IMR-90 (cell line): ENCODE data around the gene IL16. TPM values are rescaled to one million over a fixed set of nuclear protein-coding genes. Genes with fewer than 3 reads are reported as not detected.

Source experiments
- ATAC-seq: fragments of 200-7000 bp; cut with Tn5 transposase; 2 replicates; pipeline ENCODE4 v1.9.1; 2020; ENCODE audit warnings: low read depth, mild to moderate bottlenecking, moderate library complexity
- BruUV-seq: library from RNA; stranded (reverse); fragments of 400-500 nt; replicated peaks from 2 replicates; lab custom pipeline; 2021; lab: Mats Ljungman, UMichigan
- CTCF ChIA-PET: fragments of 300-600 bp; formaldehyde crosslinking; extraction: SDS; loops from one replicate; lab custom pipeline; 2021; ENCODE audit warnings: antibody characterized with exemption; lab: Yijun Ruan, JAX
- POLR2A ChIA-PET: fragments of 300-600 bp; sonication (Branson Sonifier 250); formaldehyde crosslinking; loops from one replicate; lab custom pipeline; 2022; ENCODE audit warnings: antibody characterized with exemption; ENCODE audit not compliant: unreplicated experiment; lab: Charles Lee
- DNase-seq: peaks from one replicate; pipeline ENCODE4 v3.0.0; 2013
- H2AFZ ChIP-seq: replicated peaks from 2 replicates; pipeline ENCODE3; 2013; ENCODE audit warnings: low read length, mild to moderate bottlenecking; ENCODE audit not compliant: poor library complexity
- H2AK5ac ChIP-seq: 2 replicates; pipeline ENCODE4 v1.6.1; 2013; ENCODE audit warnings: low read depth, low read length, inconsistent platforms
- H2AK9ac ChIP-seq: replicated peaks from 2 replicates; pipeline ENCODE3; 2013; ENCODE audit warnings: mild to moderate bottlenecking, low read depth, low read length, moderate library complexity; ENCODE audit not compliant: poor library complexity
- H2BK120ac ChIP-seq: 2 replicates; pipeline ENCODE4 v1.6.1; 2013; ENCODE audit warnings: low read depth, low read length, inconsistent platforms
- H2BK15ac ChIP-seq: 3 replicates; pipeline ENCODE4 v1.6.1; 2013; ENCODE audit warnings: low read depth, low read length, inconsistent platforms
- H2BK20ac ChIP-seq: 2 replicates; pipeline ENCODE4 v1.6.1; 2013; ENCODE audit warnings: low read depth, mild to moderate bottlenecking, inconsistent platforms, low read length, moderate library complexity
- H2BK5ac ChIP-seq: 2 replicates; pipeline ENCODE4 v1.6.1; 2013; ENCODE audit warnings: mild to moderate bottlenecking, low read depth, low read length, inconsistent platforms; ENCODE audit not compliant: poor library complexity, severe bottlenecking
- H3K14ac ChIP-seq: replicated peaks from 2 replicates; pipeline ENCODE4 v1.6.1; 2013; ENCODE audit warnings: low read depth, low read length, inconsistent platforms
- H3K18ac ChIP-seq: 2 replicates; pipeline ENCODE4 v1.6.1; 2013; ENCODE audit warnings: low read depth, low read length, control low read depth
- H3K23ac ChIP-seq: 2 replicates; pipeline ENCODE4 v1.6.1; 2013; ENCODE audit warnings: low read depth, low read length, inconsistent platforms
- H3K27ac ChIP-seq: 2 replicates; pipeline ENCODE4 v1.5.1; 2013; ENCODE audit warnings: mild to moderate bottlenecking, control low read depth, low read length; ENCODE audit not compliant: insufficient read depth
- H3K27me3 ChIP-seq: 2 replicates; pipeline ENCODE4 v1.6.1; 2013; ENCODE audit warnings: low read length; ENCODE audit not compliant: control insufficient read depth, insufficient read depth
- H3K36me3 ChIP-seq: 2 replicates; pipeline ENCODE4 v1.6.1; 2013; ENCODE audit warnings: low read length, mixed read lengths; ENCODE audit not compliant: control insufficient read depth, insufficient read depth
- H3K4ac ChIP-seq: 2 replicates; pipeline ENCODE4 v1.6.1; 2013; ENCODE audit warnings: low read depth, low read length, inconsistent platforms
- H3K4me1 ChIP-seq: 2 replicates; pipeline ENCODE4 v1.6.1; 2013; ENCODE audit warnings: low read length, mixed read lengths; ENCODE audit not compliant: control insufficient read depth, insufficient read depth
- H3K4me2 ChIP-seq: 2 replicates; pipeline ENCODE4 v1.6.1; 2013; ENCODE audit warnings: low read depth, mild to moderate bottlenecking, control low read depth, low read length, moderate library complexity
- H3K4me3 ChIP-seq: 2 replicates; pipeline ENCODE4 v1.5.1; 2013; ENCODE audit warnings: low read depth, mild to moderate bottlenecking, control low read depth, low read length, moderate library complexity; ENCODE audit not compliant: insufficient read depth
- H3K56ac ChIP-seq: 2 replicates; pipeline ENCODE4 v1.6.1; 2013; ENCODE audit warnings: low read length, inconsistent platforms; ENCODE audit not compliant: insufficient read depth; ENCODE audit errors: extremely low read depth
- H3K79me1 ChIP-seq, 2 experiments: 2 replicates each; pipeline ENCODE4 v1.6.1; 2013; ENCODE audit warnings: low read length in 2 of 2, inconsistent platforms in 1 of 2, low read depth in 1 of 2
- H3K9ac ChIP-seq: 2 replicates; pipeline ENCODE4 v1.6.1; 2013; ENCODE audit warnings: low read depth, low read length, control low read depth
- H3K9me1 ChIP-seq: 2 replicates; pipeline ENCODE4 v1.6.1; 2013; ENCODE audit warnings: low read length, inconsistent platforms; ENCODE audit not compliant: insufficient read depth
- H3K9me3 ChIP-seq: 2 replicates; pipeline ENCODE4 v1.6.1; 2013; ENCODE audit warnings: low read length; ENCODE audit not compliant: control insufficient read depth, insufficient read depth
- H4K20me1 ChIP-seq: 2 replicates; pipeline ENCODE4 v1.6.1; 2013; ENCODE audit warnings: low read length, inconsistent platforms; ENCODE audit not compliant: insufficient read depth
- H4K5ac ChIP-seq: 2 replicates; pipeline ENCODE4 v1.6.1; 2013; ENCODE audit warnings: mild to moderate bottlenecking, low read depth, low read length, control low read depth
- H4K8ac ChIP-seq, 2 experiments: 2 replicates each; pipeline ENCODE4 v1.6.1; 2013; ENCODE audit warnings: low read depth in 2 of 2, low read length in 2 of 2, control low read depth in 1 of 2, inconsistent platforms in 1 of 2
- H4K91ac ChIP-seq: 2 replicates; pipeline ENCODE4 v1.6.1; 2013; ENCODE audit warnings: low read depth, low read length, inconsistent platforms; ENCODE audit not compliant: insufficient read depth
- CEBPB ChIP-seq: IDR thresholded peaks from 2 replicates; pipeline ENCODE4 v1.6.1; 2012; ENCODE audit warnings: low read depth, low read length, improper control_type of control experiment
- SMC3 ChIP-seq: fragments of 150-350 bp; IDR thresholded peaks from 2 replicates; pipeline ENCODE4 v1.6.1; 2016; ENCODE audit warnings: low read depth, mild to moderate bottlenecking, antibody characterized with exemption, low read length, moderate library complexity
- USF2 ChIP-seq: fragments of 150-350 bp; IDR thresholded peaks from 2 replicates; pipeline ENCODE4 v1.6.1; 2017; ENCODE audit warnings: mild to moderate bottlenecking, antibody characterized with exemption, low read length, low read depth
- WGBS, 2 experiments: methylation state at CpG; one replicate each; pipeline versions ENCODE4 v1.1.5 to v1.1.7; 2013; ENCODE audit warnings: missing lambda C conversion rate in 2 of 2; ENCODE audit not compliant: insufficient read length in 1 of 2; ENCODE audit errors: extremely low coverage in 2 of 2; 5-methylcytosine and 5-hydroxymethylcytosine counted together
- dilution Hi-C: fragments of 300-500 bp; cut with HindIII; formaldehyde crosslinking; loops from one replicate; pipeline ENCODE4 v1.14.3; 2018; ENCODE audit warnings: low sequenced_read_pairs; ENCODE audit not compliant: unreplicated experiment
- in situ Hi-C: fragments of 300-500 bp; cut with MboI; formaldehyde crosslinking; loops from 3 replicates; pipeline ENCODE4 v1.14.3; 2019; ENCODE audit warnings: low sequenced_read_pairs, inconsistent platforms, mixed read lengths
- intact Hi-C: fragments of 100-400 bp; cut with micrococcal nuclease; formaldehyde crosslinking; loops from 2 replicates; pipeline ENCODE4 v1.10.0; 2022
- polyA plus RNA-seq, 3 experiments: library from polyadenylated mRNA; depleted of rRNA; stranded (reverse); fragments of >200 nt; gene quantifications; 2 replicates each; pipeline ENCODE4 v1.2.3, GENCODE V29; 2012; ENCODE audit warnings: low replicate concordance in 1 of 3
- total RNA-seq: library from RNA; depleted of rRNA; stranded (reverse); fragments of >200 nt; gene quantifications from 2 replicates; pipeline ENCODE4 v1.2.3, GENCODE V29; 2012

The IL16 gene
- total and polyA plus RNA-seq, 2 of the 4 experiments (the other 2 are of a cell fraction) = 0.18 to 0.27 TPM

GRCh38 chr15:81194723-81195122 is 2.0 kb upstream of the IL16 start:
- H4K8ac ChIP-seq = peak overlapping the region in 1 of 2 experiments; percentile 67; a peak in 2 of 4 replicates
- H3K79me1 ChIP-seq = no peaks in the 10 kb centered on the region
- peaks cover 4% of the 10 kb centered on the region; the same call in 1 of the 2 replicates for H3K36me3 ChIP-seq
- no peak overlapping the region for H2AK9ac ChIP-seq
- peak overlapping the region; percentile 48 for H2BK120ac ChIP-seq
- 0 out of 2 replicates have a peak overlapping the region, but pooled peaks have one; percentile 3 for H4K5ac ChIP-seq
- no peak overlapping the region for H3K4me2 ChIP-seq
- H4K20me1 ChIP-seq = no peaks in the 10 kb centered on the region
- TF ChIP-seq CEBPB = no peak
- no peak for TF ChIP-seq SMC3
- no peak for TF ChIP-seq USF2
- peak overlapping the region; percentile 56 for H3K4ac ChIP-seq
- H3K27me3 ChIP-seq = no peaks in the 10 kb centered on the region
- ATAC-seq (no peak), DNase-seq (no peak)
- no CpG with 5 or more reads among the region's 5 CpGs for WGBS, 2 experiments
- dilution Hi-C loops = no loop called here
- peak overlapping the region; percentile 79 for H2AK5ac ChIP-seq
- H3K4me3 ChIP-seq = no peak overlapping the region
- H3K9me1 ChIP-seq = peaks cover 14% of the 10 kb centered on the region
- peaks cover 22% of the 10 kb centered on the region for H3K4me1 ChIP-seq
- peak overlapping the region; percentile 45; the same call in 2 of the 3 replicates for H2BK15ac ChIP-seq
- H3K18ac ChIP-seq = no peak overlapping the region; the same call in 1 of the 2 replicates
- H3K27ac ChIP-seq = no peak overlapping the region
- in situ Hi-C loops = no loop called here
- no peak overlapping the region for H2AFZ ChIP-seq
- H3K14ac ChIP-seq = 0 out of 2 replicates have a peak overlapping the region, but pooled peaks have one; percentile 16
- no peak overlapping the region for H3K56ac ChIP-seq
- no peak overlapping the region for H2BK5ac ChIP-seq
- ChIA-PET CTCF (interaction anchor here (1.0 to 1.2 kb wide), 2 partner anchors 39 to 71 kb away, joined by 3 read pairs; no protein-coding TSS in a partner anchor), POLR2A (no interaction called here)
- H3K9ac ChIP-seq = no peak overlapping the region
- no peak overlapping the region; the same call in 1 of the 2 replicates for H4K91ac ChIP-seq
- H2BK20ac ChIP-seq = no peak overlapping the region
- H3K9me3 ChIP-seq = no peaks in the 10 kb centered on the region
- BruUV-seq = no TSS peak
- peak overlapping the region; percentile 9; the same call in 1 of the 2 replicates for H3K23ac ChIP-seq
- intact Hi-C loops = loop anchor here (5.0 kb wide), 1 partner anchor 43 kb away; no protein-coding TSS in a partner anchor
